GM23338 (cell line): ENCODE results near the gene N4BP2L1. TPM values are rescaled to one million over a fixed set of nuclear protein-coding genes. Genes with fewer than 3 reads are reported as not detected.

Experiments used
- ATAC-seq: fragments of 200-7000 bp; cut with Tn5 transposase; 3 replicates; pipeline ENCODE4 v1.9.1; 2020
- DNase-seq: peaks from one replicate; pipeline ENCODE4 v3.0.0-alpha.2; 2015; ENCODE audit warnings: low spot score
- H2AFZ ChIP-seq: fragments of 200-600 bp; sonication (generic); 2 replicates; pipeline ENCODE4 v1.8.0; 2016; ENCODE audit warnings: antibody characterized with exemption, mild to moderate bottlenecking, moderate library complexity
- H3F3A ChIP-seq: fragments of 200-600 bp; sonication (generic); replicated peaks from 2 replicates; pipeline ENCODE4 v1.8.0; 2017; ENCODE audit warnings: antibody characterized with exemption, mixed run types, low read depth
- H3K27ac ChIP-seq: fragments of 200-600 bp; sonication (generic); 2 replicates; pipeline ENCODE4 v1.6.1; 2016; ENCODE audit warnings: low read depth
- H3K27me3 ChIP-seq: fragments of 200-600 bp; sonication (generic); 2 replicates; pipeline ENCODE4 v1.8.0; 2016; ENCODE audit warnings: mild to moderate bottlenecking, mixed run types, moderate library complexity; ENCODE audit not compliant: insufficient read depth
- H3K36me3 ChIP-seq: fragments of 200-600 bp; sonication (generic); 2 replicates; pipeline ENCODE4 v1.8.0; 2016; ENCODE audit warnings: mild to moderate bottlenecking; ENCODE audit not compliant: insufficient read depth
- H3K4me1 ChIP-seq: fragments of 200-600 bp; sonication (generic); 2 replicates; pipeline ENCODE4 v1.8.0; 2016; ENCODE audit warnings: mild to moderate bottlenecking, moderate library complexity; ENCODE audit not compliant: insufficient read depth
- H3K4me2 ChIP-seq: fragments of 200-600 bp; sonication (generic); 2 replicates; pipeline ENCODE4 v1.7.1; 2017; ENCODE audit warnings: mixed run types
- H3K4me3 ChIP-seq: fragments of 200-600 bp; sonication (generic); 2 replicates; pipeline ENCODE4 v1.6.1; 2016; ENCODE audit warnings: mixed run types
- H3K79me2 ChIP-seq: fragments of 200-600 bp; sonication (generic); replicated peaks from 2 replicates; pipeline ENCODE4 v1.8.0; 2017; ENCODE audit warnings: mild to moderate bottlenecking; ENCODE audit not compliant: insufficient read depth
- H3K9me2 ChIP-seq: fragments of 200-600 bp; sonication (generic); 2 replicates; pipeline ENCODE4 v1.8.0; 2017; ENCODE audit not compliant: insufficient read depth
- H4K20me1 ChIP-seq: fragments of 200-600 bp; sonication (generic); replicated peaks from 2 replicates; pipeline ENCODE4 v1.8.0; 2017; ENCODE audit warnings: mild to moderate bottlenecking; ENCODE audit not compliant: insufficient read depth
- H3K27ac Mint-ChIP-seq: 2 replicates; pipeline ENCODE4 v1.8.0; 2020; ENCODE audit warnings: inconsistent platforms, mild to moderate bottlenecking, moderate library complexity, mixed read lengths
- H3K27me3 Mint-ChIP-seq: 3 replicates; pipeline ENCODE4 v1.8.0; 2022; ENCODE audit warnings: low read depth, mild to moderate bottlenecking, moderate library complexity, mixed read lengths, inconsistent platforms; ENCODE audit not compliant: insufficient read depth, poor library complexity
- H3K36me3 Mint-ChIP-seq: 3 replicates; pipeline ENCODE4 v1.8.0; 2021; ENCODE audit warnings: low read depth, mild to moderate bottlenecking, inconsistent platforms, moderate library complexity, mixed read lengths
- H3K4me1 Mint-ChIP-seq: 3 replicates; pipeline ENCODE4 v1.8.0; 2020; ENCODE audit warnings: mild to moderate bottlenecking, inconsistent platforms, mixed read lengths
- H3K4me3 Mint-ChIP-seq: 3 replicates; pipeline ENCODE4 v1.8.0; 2021; ENCODE audit warnings: moderate library complexity, mild to moderate bottlenecking, inconsistent platforms, mixed read lengths
- H3K9me3 Mint-ChIP-seq: 3 replicates; pipeline ENCODE4 v1.8.0; 2020; ENCODE audit warnings: moderate library complexity, mild to moderate bottlenecking, inconsistent platforms, mixed read lengths
- CREB1 ChIP-seq: fragments of 250-450 bp; sonication (Bioruptor Pico); IDR thresholded peaks from 2 replicates; pipeline ENCODE4 v1.5.0; 2020; ENCODE audit warnings: low read depth, mild to moderate bottlenecking, moderate library complexity
- EZH2 ChIP-seq: fragments of 200-600 bp; sonication (generic); IDR thresholded peaks from one replicate; pipeline ENCODE4 v1.8.0; 2017; ENCODE audit warnings: antibody characterized with exemption, mild to moderate bottlenecking, low read depth; ENCODE audit not compliant: unreplicated experiment
- EZH2phosphoT487 ChIP-seq: fragments of 200-600 bp; sonication (generic); IDR thresholded peaks from one replicate; pipeline ENCODE4 v1.8.1; 2018; ENCODE audit warnings: antibody characterized with exemption; ENCODE audit not compliant: unreplicated experiment
- JUNB ChIP-seq: IDR thresholded peaks from one replicate; pipeline ENCODE4 v1.6.1; 2016; ENCODE audit warnings: antibody characterized with exemption; ENCODE audit not compliant: unreplicated experiment
- NANOG ChIP-seq: IDR thresholded peaks from 2 replicates; pipeline ENCODE4 v1.6.1; 2016; ENCODE audit warnings: antibody characterized with exemption, borderline replicate concordance
- POLR2AphosphoS5 ChIP-seq: IDR thresholded peaks from 2 replicates; pipeline ENCODE4 v1.6.1; 2016; ENCODE audit warnings: antibody characterized with exemption, low read depth
- STAT1 ChIP-seq: IDR thresholded peaks from one replicate; pipeline ENCODE4 v1.6.1; 2016; ENCODE audit warnings: antibody characterized with exemption; ENCODE audit not compliant: unreplicated experiment
- ZNF114 ChIP-seq: fragments of 250-450 bp; sonication (Bioruptor Pico); IDR thresholded peaks from 2 replicates; pipeline ENCODE4 v1.5.0; 2020; ENCODE audit warnings: mild to moderate bottlenecking, moderate library complexity
- ZNF331 ChIP-seq: fragments of 250-450 bp; sonication (Bioruptor Pico); IDR thresholded peaks from 2 replicates; pipeline ENCODE4 v1.5.0; 2020; ENCODE audit warnings: low read depth, mild to moderate bottlenecking, moderate library complexity
- polyA plus RNA-seq: library from polyadenylated mRNA; unstranded; fragments of >200 nt; fragmentation: Nextera tagmentation; extraction: Ambion mirVana; gene quantifications from 2 replicates; pipeline ENCODE4 v1.2.1, GENCODE V29; 2016
- total RNA-seq: library from RNA; depleted of rRNA; stranded (reverse); fragments of >200 nt; shearing (Covaris generic); gene quantifications from 2 replicates; pipeline ENCODE4 v1.2.3, GENCODE V29; 2014
- TF ChIP-seq, protein P1 (sequence below), 2 experiments: fragments of 200-600 bp in 1 of 2; sonication (generic) in 1 of 2; conservative IDR thresholded peaks; 2 replicates each; pipeline versions ENCODE4 v1.5.1 to v1.6.1; 2016 to 2017; ENCODE audit warnings: antibody characterized with exemption in 2 of 2, low read depth in 2 of 2, mild to moderate bottlenecking in 2 of 2, moderate library complexity in 1 of 2
- TF ChIP-seq, protein P2 (sequence below): IDR thresholded peaks from 2 replicates; pipeline ENCODE4 v1.6.1; 2016; ENCODE audit warnings: antibody characterized with exemption
- TF ChIP-seq, protein P3 (sequence below): IDR thresholded peaks from one replicate; pipeline ENCODE4 v1.6.1; 2018; ENCODE audit warnings: antibody characterized with exemption; ENCODE audit not compliant: unreplicated experiment
- TF ChIP-seq, protein P4 (sequence below): fragments of 250-450 bp; sonication (Bioruptor Pico); IDR thresholded peaks from 2 replicates; pipeline ENCODE4 v1.5.0; 2020; ENCODE audit warnings: mild to moderate bottlenecking, moderate library complexity

Gene N4BP2L1
- total and polyA plus RNA-seq, 2 experiments from 2014 or later = 3.3 to 4.1 TPM

DNA sequence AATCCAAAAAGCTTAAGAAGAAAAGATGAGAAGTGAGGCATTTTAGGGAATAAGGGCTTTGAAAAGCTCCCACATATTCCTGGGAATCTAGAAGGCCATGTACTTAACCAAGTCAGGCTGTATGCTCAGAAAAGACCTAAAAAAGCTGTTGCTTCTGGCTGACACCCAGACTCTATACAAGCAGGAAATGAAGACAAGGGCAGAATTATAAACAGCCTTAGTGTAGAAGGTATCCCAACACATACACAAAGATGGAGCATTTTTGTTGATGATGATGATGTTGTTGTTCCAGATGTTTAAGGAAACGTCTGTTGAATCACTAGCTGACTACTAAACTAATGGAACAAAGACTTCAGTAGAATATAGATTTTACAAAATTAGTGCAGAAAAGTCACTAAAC lies 26.1 kb upstream of the N4BP2L1 start:
- Histone ChIP-seq H3K36me3 (no peaks in the 10 kb centered on the region), H3K9me2 (no peaks in the 10 kb centered on the region), H2AFZ (no peak overlapping the region), H3K27ac (no peak overlapping the region), H3K79me2 (no peaks in the 10 kb centered on the region), H3K4me3 (no peak overlapping the region), H3F3A (no peaks in the 10 kb centered on the region), H3K27me3 (no peaks in the 10 kb centered on the region), H4K20me1 (no peaks in the 10 kb centered on the region), H3K4me1 (no peaks in the 10 kb centered on the region), H3K4me2 (no peak overlapping the region)
- no peak overlapping the region for H3K27ac Mint-ChIP-seq
- TF ChIP-seq, protein P1, sequence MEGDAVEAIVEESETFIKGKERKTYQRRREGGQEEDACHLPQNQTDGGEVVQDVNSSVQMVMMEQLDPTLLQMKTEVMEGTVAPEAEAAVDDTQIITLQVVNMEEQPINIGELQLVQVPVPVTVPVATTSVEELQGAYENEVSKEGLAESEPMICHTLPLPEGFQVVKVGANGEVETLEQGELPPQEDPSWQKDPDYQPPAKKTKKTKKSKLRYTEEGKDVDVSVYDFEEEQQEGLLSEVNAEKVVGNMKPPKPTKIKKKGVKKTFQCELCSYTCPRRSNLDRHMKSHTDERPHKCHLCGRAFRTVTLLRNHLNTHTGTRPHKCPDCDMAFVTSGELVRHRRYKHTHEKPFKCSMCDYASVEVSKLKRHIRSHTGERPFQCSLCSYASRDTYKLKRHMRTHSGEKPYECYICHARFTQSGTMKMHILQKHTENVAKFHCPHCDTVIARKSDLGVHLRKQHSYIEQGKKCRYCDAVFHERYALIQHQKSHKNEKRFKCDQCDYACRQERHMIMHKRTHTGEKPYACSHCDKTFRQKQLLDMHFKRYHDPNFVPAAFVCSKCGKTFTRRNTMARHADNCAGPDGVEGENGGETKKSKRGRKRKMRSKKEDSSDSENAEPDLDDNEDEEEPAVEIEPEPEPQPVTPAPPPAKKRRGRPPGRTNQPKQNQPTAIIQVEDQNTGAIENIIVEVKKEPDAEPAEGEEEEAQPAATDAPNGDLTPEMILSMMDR (conservative IDR thresholded peaks at IDR 0.05; ENCODE audit: low read depth in 2 of 2) = no peak
- TF ChIP-seq NANOG = no peak
- no peak for TF ChIP-seq JUNB
- TF ChIP-seq CREB1 (CRISPR knock-in tag) = no peak
- no peak for TF ChIP-seq ZNF114 (CRISPR knock-in tag)
- TF ChIP-seq, protein P2, sequence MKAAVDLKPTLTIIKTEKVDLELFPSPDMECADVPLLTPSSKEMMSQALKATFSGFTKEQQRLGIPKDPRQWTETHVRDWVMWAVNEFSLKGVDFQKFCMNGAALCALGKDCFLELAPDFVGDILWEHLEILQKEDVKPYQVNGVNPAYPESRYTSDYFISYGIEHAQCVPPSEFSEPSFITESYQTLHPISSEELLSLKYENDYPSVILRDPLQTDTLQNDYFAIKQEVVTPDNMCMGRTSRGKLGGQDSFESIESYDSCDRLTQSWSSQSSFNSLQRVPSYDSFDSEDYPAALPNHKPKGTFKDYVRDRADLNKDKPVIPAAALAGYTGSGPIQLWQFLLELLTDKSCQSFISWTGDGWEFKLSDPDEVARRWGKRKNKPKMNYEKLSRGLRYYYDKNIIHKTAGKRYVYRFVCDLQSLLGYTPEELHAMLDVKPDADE = no peak
- TF ChIP-seq STAT1 = no peak
- TF ChIP-seq, protein P3, sequence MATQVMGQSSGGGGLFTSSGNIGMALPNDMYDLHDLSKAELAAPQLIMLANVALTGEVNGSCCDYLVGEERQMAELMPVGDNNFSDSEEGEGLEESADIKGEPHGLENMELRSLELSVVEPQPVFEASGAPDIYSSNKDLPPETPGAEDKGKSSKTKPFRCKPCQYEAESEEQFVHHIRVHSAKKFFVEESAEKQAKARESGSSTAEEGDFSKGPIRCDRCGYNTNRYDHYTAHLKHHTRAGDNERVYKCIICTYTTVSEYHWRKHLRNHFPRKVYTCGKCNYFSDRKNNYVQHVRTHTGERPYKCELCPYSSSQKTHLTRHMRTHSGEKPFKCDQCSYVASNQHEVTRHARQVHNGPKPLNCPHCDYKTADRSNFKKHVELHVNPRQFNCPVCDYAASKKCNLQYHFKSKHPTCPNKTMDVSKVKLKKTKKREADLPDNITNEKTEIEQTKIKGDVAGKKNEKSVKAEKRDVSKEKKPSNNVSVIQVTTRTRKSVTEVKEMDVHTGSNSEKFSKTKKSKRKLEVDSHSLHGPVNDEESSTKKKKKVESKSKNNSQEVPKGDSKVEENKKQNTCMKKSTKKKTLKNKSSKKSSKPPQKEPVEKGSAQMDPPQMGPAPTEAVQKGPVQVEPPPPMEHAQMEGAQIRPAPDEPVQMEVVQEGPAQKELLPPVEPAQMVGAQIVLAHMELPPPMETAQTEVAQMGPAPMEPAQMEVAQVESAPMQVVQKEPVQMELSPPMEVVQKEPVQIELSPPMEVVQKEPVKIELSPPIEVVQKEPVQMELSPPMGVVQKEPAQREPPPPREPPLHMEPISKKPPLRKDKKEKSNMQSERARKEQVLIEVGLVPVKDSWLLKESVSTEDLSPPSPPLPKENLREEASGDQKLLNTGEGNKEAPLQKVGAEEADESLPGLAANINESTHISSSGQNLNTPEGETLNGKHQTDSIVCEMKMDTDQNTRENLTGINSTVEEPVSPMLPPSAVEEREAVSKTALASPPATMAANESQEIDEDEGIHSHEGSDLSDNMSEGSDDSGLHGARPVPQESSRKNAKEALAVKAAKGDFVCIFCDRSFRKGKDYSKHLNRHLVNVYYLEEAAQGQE = no peak
- no peak for TF ChIP-seq EZH2
- TF ChIP-seq EZH2phosphoT487 = no peak
- TF ChIP-seq ZNF331 (CRISPR knock-in tag) = no peak
- TF ChIP-seq POLR2AphosphoS5 = no peak
- TF ChIP-seq, protein P4, sequence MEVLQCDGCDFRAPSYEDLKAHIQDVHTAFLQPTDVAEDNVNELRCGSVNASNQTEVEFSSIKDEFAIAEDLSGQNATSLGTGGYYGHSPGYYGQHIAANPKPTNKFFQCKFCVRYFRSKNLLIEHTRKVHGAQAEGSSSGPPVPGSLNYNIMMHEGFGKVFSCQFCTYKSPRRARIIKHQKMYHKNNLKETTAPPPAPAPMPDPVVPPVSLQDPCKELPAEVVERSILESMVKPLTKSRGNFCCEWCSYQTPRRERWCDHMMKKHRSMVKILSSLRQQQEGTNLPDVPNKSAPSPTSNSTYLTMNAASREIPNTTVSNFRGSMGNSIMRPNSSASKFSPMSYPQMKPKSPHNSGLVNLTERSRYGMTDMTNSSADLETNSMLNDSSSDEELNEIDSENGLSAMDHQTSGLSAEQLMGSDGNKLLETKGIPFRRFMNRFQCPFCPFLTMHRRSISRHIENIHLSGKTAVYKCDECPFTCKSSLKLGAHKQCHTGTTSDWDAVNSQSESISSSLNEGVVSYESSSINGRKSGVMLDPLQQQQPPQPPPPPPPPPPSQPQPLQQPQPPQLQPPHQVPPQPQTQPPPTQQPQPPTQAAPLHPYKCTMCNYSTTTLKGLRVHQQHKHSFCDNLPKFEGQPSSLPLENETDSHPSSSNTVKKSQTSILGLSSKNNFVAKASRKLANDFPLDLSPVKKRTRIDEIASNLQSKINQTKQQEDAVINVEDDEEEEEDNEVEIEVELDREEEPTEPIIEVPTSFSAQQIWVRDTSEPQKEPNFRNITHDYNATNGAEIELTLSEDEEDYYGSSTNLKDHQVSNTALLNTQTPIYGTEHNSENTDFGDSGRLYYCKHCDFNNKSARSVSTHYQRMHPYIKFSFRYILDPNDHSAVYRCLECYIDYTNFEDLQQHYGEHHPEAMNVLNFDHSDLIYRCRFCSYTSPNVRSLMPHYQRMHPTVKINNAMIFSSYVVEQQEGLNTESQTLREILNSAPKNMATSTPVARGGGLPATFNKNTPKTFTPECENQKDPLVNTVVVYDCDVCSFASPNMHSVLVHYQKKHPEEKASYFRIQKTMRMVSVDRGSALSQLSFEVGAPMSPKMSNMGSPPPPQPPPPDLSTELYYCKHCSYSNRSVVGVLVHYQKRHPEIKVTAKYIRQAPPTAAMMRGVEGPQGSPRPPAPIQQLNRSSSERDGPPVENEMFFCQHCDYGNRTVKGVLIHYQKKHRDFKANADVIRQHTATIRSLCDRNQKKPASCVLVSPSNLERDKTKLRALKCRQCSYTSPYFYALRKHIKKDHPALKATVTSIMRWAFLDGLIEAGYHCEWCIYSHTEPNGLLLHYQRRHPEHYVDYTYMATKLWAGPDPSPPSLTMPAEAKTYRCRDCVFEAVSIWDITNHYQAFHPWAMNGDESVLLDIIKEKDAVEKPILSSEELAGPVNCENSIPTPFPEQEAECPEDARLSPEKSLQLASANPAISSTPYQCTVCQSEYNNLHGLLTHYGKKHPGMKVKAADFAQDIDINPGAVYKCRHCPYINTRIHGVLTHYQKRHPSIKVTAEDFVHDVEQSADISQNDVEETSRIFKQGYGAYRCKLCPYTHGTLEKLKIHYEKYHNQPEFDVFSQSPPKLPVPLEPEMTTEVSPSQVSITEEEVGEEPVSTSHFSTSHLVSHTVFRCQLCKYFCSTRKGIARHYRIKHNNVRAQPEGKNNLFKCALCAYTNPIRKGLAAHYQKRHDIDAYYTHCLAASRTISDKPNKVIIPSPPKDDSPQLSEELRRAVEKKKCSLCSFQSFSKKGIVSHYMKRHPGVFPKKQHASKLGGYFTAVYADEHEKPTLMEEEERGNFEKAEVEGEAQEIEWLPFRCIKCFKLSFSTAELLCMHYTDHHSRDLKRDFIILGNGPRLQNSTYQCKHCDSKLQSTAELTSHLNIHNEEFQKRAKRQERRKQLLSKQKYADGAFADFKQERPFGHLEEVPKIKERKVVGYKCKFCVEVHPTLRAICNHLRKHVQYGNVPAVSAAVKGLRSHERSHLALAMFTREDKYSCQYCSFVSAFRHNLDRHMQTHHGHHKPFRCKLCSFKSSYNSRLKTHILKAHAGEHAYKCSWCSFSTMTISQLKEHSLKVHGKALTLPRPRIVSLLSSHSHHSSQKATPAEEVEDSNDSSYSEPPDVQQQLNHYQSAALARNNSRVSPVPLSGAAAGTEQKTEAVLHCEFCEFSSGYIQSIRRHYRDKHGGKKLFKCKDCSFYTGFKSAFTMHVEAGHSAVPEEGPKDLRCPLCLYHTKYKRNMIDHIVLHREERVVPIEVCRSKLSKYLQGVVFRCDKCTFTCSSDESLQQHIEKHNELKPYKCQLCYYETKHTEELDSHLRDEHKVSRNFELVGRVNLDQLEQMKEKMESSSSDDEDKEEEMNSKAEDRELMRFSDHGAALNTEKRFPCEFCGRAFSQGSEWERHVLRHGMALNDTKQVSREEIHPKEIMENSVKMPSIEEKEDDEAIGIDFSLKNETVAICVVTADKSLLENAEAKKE (CRISPR knock-in tag) = no peak
- no peak overlapping the region for H3K4me3 Mint-ChIP-seq
- H3K27me3 Mint-ChIP-seq = peaks cover 8% of the 10 kb centered on the region
- H3K4me1 Mint-ChIP-seq = no peaks in the 10 kb centered on the region; the same call in 2 of the 3 replicates
- peaks cover 20% of the 10 kb centered on the region for H3K36me3 Mint-ChIP-seq
- DNase-seq (no peak), ATAC-seq (no peak)
- peaks cover 15% of the 10 kb centered on the region for H3K9me3 Mint-ChIP-seq
